CD4-positive, alpha-beta memory T cell (primary cell): ENCODE data around the gene DHRS4. TPM values are rescaled to one million over a fixed set of nuclear protein-coding genes. Genes with fewer than 3 reads are reported as not detected.

Experiments used
- CTCF ChIA-PET: fragments of 350-600 bp; sonication (Branson Sonifier 250); formaldehyde crosslinking; loops from one replicate; lab custom pipeline; 2021; ENCODE audit warnings: inconsistent platforms; ENCODE audit not compliant: partially characterized antibody; lab: Charles Lee
- POLR2A ChIA-PET: fragments of 350-600 bp; sonication (Branson Sonifier 250); formaldehyde crosslinking; loops from one replicate; lab custom pipeline; 2021; ENCODE audit not compliant: partially characterized antibody; lab: Charles Lee
- DNase-seq, 5 donors: peaks; one replicate each; pipeline versions ENCODE4 v3.0.0 to v3.0.0-alpha.2; 2020 to 2022; ENCODE audit warnings: mixed read lengths in 1 of 5
- H3K27ac ChIP-seq: one replicate; pipeline ENCODE4 v1.7.0; 2013; ENCODE audit warnings: low read depth, low read length
- H3K27me3 ChIP-seq: 2 replicates; pipeline ENCODE4 v1.7.0; 2013; ENCODE audit warnings: mild to moderate bottlenecking, low read length, moderate library complexity; ENCODE audit not compliant: insufficient read depth
- H3K36me3 ChIP-seq: 2 replicates; pipeline ENCODE4 v1.7.0; 2013; ENCODE audit warnings: mild to moderate bottlenecking, low read length, moderate library complexity; ENCODE audit not compliant: insufficient read depth
- H3K4me1 ChIP-seq: 2 replicates; pipeline ENCODE4 v1.7.0; 2013; ENCODE audit warnings: mild to moderate bottlenecking, low read length, moderate library complexity; ENCODE audit not compliant: insufficient read depth
- H3K4me3 ChIP-seq, 2 donors: one replicate each; pipeline ENCODE4 v1.7.0; 2013; ENCODE audit warnings: low read length in 2 of 2, mild to moderate bottlenecking in 1 of 2
- H3K9me3 ChIP-seq, 2 donors: one replicate each; pipeline ENCODE4 v1.7.0; 2013; ENCODE audit warnings: low read length in 2 of 2, control low read depth in 1 of 2; ENCODE audit not compliant: control insufficient read depth in 1 of 2
- H3K27ac Mint-ChIP-seq, 7 donors: one replicate each; pipeline ENCODE4 v1.8.0; 2020 to 2021; ENCODE audit warnings: mixed read lengths in 7 of 7, mild to moderate bottlenecking in 6 of 7, inconsistent platforms in 3 of 7, moderate library complexity in 3 of 7
- H3K27me3 Mint-ChIP-seq, 2 donors: one replicate each; pipeline ENCODE4 v1.8.0; 2020 to 2021; ENCODE audit warnings: mixed read lengths in 2 of 2
- H3K36me3 Mint-ChIP-seq, 2 donors: one replicate each; pipeline ENCODE4 v1.8.0; 2020 to 2021; ENCODE audit warnings: mixed read lengths in 2 of 2, inconsistent platforms in 1 of 2, mild to moderate bottlenecking in 1 of 2
- H3K4me1 Mint-ChIP-seq, 4 donors: one replicate each; pipeline ENCODE4 v1.8.0; 2020 to 2021; ENCODE audit warnings: mixed read lengths in 4 of 4, mild to moderate bottlenecking in 1 of 4
- H3K4me3 Mint-ChIP-seq, 8 donors: one replicate each; pipeline ENCODE4 v1.8.0; 2020 to 2021; ENCODE audit warnings: mixed read lengths in 8 of 8, mild to moderate bottlenecking in 7 of 8, moderate library complexity in 6 of 8, inconsistent platforms in 3 of 8
- H3K9me3 Mint-ChIP-seq, 8 donors: one replicate each; pipeline ENCODE4 v1.8.0; 2020 to 2021; ENCODE audit warnings: mixed read lengths in 8 of 8, mild to moderate bottlenecking in 5 of 8, inconsistent platforms in 3 of 8, moderate library complexity in 1 of 8
- intact Hi-C: fragments of 100-400 bp; cut with micrococcal nuclease; formaldehyde crosslinking; loops from one replicate; pipeline ENCODE4 v1.15.1; 2023
- polyA plus RNA-seq, 2 donors: library from polyadenylated mRNA; unstranded; fragments of 300-500 nt; fragmentation: Illumina TruSeq; gene quantifications; one replicate each; pipeline ENCODE4 v1.2.3, GENCODE V29; 2021
- total RNA-seq, 2 experiments: library from RNA; stranded (reverse); gene quantifications; one replicate each; pipeline ENCODE4 v1.2.3, GENCODE V29; 2021

DHRS4 gene
- total RNA-seq, result 10 to 100 TPM; 14.7 to 15.5 TPM
- polyA plus RNA-seq, result 10 to 100 TPM; 32.5 to 36.2 TPM

DNA sequence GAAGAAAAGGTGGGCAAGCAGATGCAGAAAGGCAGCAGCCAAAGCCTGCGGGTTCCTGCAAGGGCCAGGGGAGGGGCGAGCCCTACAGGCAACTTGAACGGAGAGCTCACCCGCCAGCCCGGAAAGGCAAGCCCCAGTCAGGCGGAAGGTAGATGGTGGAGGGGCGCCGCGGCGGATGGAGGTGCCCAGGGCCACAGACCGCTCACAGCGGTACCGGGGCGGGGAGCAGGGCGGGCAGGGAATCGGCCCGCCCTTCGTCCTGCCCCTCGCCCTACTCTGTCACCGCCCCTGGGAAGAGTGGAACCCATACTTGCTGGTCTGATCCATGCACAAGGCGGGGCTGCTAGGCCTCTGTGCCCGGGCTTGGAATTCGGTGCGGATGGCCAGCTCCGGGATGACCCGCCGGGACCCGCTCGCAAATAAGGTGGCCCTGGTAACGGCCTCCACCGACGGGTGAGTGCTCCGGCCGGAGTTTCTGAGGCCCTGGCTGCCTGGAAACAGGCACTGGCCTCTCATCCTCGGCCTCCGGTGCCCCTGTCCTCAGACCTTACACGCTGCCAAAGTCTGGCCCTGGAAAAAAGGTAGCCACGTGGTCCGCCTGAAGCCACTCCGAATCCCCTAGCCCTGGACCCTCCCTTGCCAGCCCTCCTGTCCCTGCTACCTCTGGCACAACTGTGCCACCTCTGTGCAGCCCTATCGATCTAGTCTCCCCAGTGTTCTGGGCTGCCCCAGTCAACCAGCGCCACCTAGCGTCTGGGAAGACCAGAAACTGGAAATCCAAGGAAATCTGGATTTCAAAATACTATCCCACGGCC, at the start of gene DHRS4:
DHRS4 (plus strand) TSS at position 307 of the 815 bp plus-strand sequence; CDS start at position 326, 19 bp downstream.
- CTCF ChIA-PET, result interaction anchor here (0.8 to 2.6 kb wide), 11 partner anchors 16 to 386 kb away, joined by 3 to 20 read pairs (median 4); no protein-coding TSS in a partner anchor
- H3K4me3 Mint-ChIP-seq, result peak within 1 kb of the TSS; percentile 95 to 100 (median 98)

DNA sequence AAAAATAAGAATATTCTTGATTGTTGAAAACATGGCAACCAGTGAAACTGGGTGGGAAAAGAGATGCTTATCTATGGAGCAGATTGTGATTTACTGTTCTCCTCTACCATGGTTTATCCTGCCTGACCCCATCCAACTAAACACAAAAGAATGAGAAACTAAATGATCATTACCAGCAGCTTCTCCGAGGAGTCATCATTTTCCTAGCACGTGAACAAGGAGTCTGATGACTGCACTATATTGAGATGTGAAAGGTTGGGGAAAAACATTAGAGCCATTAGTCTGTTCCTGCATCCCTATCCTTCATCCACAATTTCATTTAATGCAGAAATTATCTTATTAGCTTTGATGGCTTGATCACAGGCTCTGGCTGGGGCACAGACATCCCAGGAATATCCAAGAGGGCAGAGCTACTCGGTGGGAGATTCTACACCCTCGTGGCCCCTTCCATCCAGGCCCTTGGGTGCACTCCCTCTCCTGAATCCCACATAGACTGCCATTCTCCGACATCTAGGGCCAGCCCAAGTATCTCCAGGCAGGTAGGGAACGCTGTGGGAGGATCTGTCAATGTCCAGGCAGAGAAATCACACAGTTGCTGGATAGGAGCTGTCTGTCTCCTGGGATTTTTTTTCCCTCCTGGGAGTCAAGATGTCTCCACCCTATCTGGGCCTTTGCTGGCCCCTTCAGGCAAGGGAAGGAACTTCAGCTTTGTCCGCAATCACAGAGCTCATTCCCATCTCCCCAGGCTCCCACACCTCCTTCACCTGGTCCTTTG, 43.3 kb upstream of the DHRS4 start:
- Mint-ChIP-seq H3K9me3 (no peaks in the 10 kb centered on the region), H3K4me3 (no peak overlapping the region), H3K27ac (no peak overlapping the region), H3K36me3 (no peaks in the 10 kb centered on the region), H3K4me1 (no peaks in the 10 kb centered on the region), H3K27me3 (peaks cover 6 to 29% of the 10 kb centered on the region in 2 donors)
- no peak overlapping the region for H3K27ac ChIP-seq
- ChIA-PET CTCF (interaction anchor here (1.0 to 6.7 kb wide), 6 partner anchors 15 to 320 kb away, joined by 3 to 27 read pairs (median 3); no protein-coding TSS in a partner anchor), POLR2A (no interaction called here)
- intact Hi-C loops, result loop anchor here (1.0 kb wide), 1 partner anchor 321 kb away; no protein-coding TSS in a partner anchor
- no peak overlapping the region for H3K4me3 ChIP-seq
- H3K9me3 ChIP-seq, result no peaks in the 10 kb centered on the region
- H3K4me1 ChIP-seq, result no peaks in the 10 kb centered on the region
- DNase-seq, result peak in 1 of 5 donors; percentile 2
- no peaks in the 10 kb centered on the region for H3K27me3 ChIP-seq
- H3K36me3 ChIP-seq, result no peaks in the 10 kb centered on the region

More for the DNA sequence above, at the start of gene DHRS4:
- peak within 1 kb of the TSS; percentile 72 for H3K27ac ChIP-seq
- H3K27ac Mint-ChIP-seq, result peak within 1 kb of the TSS; percentile 84 to 98 (median 96)
- intact Hi-C loops, result loop anchor here (1.0 to 10.0 kb wide), 3 partner anchors 24 to 364 kb away; no protein-coding TSS in a partner anchor
- H3K36me3 Mint-ChIP-seq, result peaks cover 0 to 18% of the 10 kb centered on the region in 2 donors
- H3K4me1 Mint-ChIP-seq, result peaks cover 13 to 36% (median 27%) of the 10 kb centered on the region in 4 donors
- H3K27me3 ChIP-seq, result no peaks in the 10 kb centered on the region
- H3K9me3 ChIP-seq, result no peaks in the 10 kb centered on the region
- peak; percentile 74 to 85 (median 83) for DNase-seq
- peaks cover 25% of the 10 kb centered on the region for H3K4me1 ChIP-seq
- H3K9me3 Mint-ChIP-seq, result peaks cover 0 to 6% (median 2%) of the 10 kb centered on the region in 8 donors
- POLR2A ChIA-PET, result interaction anchor here (0.7 to 1.8 kb wide), 4 partner anchors 23 to 365 kb away, joined by 3 to 6 read pairs (median 4); no protein-coding TSS in a partner anchor
- H3K36me3 ChIP-seq, result no peaks in the 10 kb centered on the region
- no peaks in the 10 kb centered on the region for H3K27me3 Mint-ChIP-seq
- H3K4me3 ChIP-seq, result peak within 1 kb of the TSS; percentile 74 to 82

DNA sequence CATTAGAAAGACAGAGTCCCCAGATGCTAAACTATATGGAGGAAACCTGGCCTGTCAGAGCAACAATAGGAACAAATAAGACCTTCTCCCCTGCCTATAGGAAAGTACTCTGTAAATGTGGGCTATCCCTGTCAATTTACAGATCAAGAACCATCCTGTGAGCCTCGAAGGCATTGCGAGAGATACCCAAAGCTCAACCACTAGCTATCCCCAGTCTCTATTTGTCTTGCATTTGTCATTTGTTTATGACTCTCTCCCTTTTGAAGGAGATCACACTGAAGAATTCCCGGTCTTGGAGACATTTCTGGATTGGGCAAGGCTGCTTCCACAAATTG, 42.7 kb upstream of the DHRS4 start:
- POLR2A ChIA-PET, result no interaction called here
- no peaks in the 10 kb centered on the region for H3K4me1 ChIP-seq
- H3K4me3 ChIP-seq, result no peak overlapping the region
- no peak overlapping the region for H3K27ac Mint-ChIP-seq
- intact Hi-C loops, result loop anchor here (1.0 kb wide), 1 partner anchor 322 kb away; no protein-coding TSS in a partner anchor
- no peaks in the 10 kb centered on the region for H3K36me3 ChIP-seq
- no peaks in the 10 kb centered on the region for H3K9me3 ChIP-seq
- no peak for DNase-seq
- H3K4me1 Mint-ChIP-seq, result no peaks in the 10 kb centered on the region
- H3K27me3 Mint-ChIP-seq, result peaks cover 6 to 30% of the 10 kb centered on the region in 2 donors
- H3K4me3 Mint-ChIP-seq, result no peak overlapping the region
- no peaks in the 10 kb centered on the region for H3K27me3 ChIP-seq
- H3K9me3 Mint-ChIP-seq, result no peaks in the 10 kb centered on the region
- H3K36me3 Mint-ChIP-seq, result no peaks in the 10 kb centered on the region
- CTCF ChIA-PET, result interaction anchor here (1.0 to 6.7 kb wide), 7 partner anchors 15 to 321 kb away, joined by 3 to 27 read pairs (median 3); no protein-coding TSS in a partner anchor
- H3K27ac ChIP-seq, result no peak overlapping the region

DNA sequence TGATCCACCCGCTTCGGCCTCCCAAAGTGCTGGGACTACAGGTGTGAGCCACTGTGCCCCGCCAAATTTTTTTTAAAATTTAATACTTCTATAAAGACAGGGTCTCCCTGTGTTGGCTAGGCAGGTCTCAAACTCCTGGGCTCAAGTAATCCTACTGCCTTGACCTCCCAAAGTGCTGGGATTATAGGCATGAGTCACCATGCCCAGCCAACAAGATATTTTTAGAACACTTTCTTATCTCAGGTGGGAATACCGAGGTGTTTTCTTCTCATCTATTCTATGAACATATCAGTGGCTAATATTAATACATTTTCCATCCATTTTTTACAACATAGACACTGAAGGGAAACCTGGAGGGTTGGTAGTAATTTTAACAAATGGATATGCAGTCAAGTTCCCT, 38.0 kb upstream of the DHRS4 start:
- no peak for DNase-seq
- Mint-ChIP-seq H3K4me1 (no peaks in the 10 kb centered on the region), H3K9me3 (peaks cover 0 to 23% (median 11%) of the 10 kb centered on the region in 8 donors), H3K27me3 (peaks cover 4 to 21% of the 10 kb centered on the region in 2 donors), H3K27ac (no peak overlapping the region), H3K4me3 (no peak overlapping the region), H3K36me3 (peaks cover 3 to 6% of the 10 kb centered on the region in 2 donors)
- Histone ChIP-seq H3K4me1 (no peaks in the 10 kb centered on the region), H3K27ac (no peak overlapping the region), H3K36me3 (no peaks in the 10 kb centered on the region), H3K4me3 (no peak overlapping the region), H3K27me3 (no peaks in the 10 kb centered on the region), H3K9me3 (peaks cover 0 to 3% of the 10 kb centered on the region in 2 donors)
- CTCF ChIA-PET, result interaction anchor here (1.1 kb wide), 1 partner anchor 284 kb away, joined by 4 read pairs; no protein-coding TSS in a partner anchor
- intact Hi-C loops, result no loop called here
- POLR2A ChIA-PET, result no interaction called here

DNA sequence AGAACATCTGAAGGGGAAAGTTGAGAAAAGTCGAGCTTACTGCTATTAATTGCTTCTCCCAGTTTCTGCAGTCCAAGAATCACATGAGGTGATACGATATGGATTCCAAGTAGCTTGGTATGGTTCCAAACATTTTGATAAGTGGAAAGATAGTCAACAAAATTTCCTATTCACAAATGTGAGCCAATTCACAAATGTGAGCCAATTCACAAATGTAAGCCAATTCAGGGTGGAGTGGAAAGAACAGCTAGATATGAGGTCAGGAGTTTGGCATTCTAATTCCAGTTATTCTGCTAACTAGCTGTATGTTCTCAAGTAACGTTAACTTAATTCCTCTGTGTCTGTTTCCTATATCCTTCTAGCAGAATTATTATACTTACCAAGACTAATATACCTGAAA, 37.6 kb upstream of the DHRS4 start:
- DNase-seq, result no peak
- ChIA-PET POLR2A (no interaction called here), CTCF (interaction anchor here (1.1 kb wide), 1 partner anchor 284 kb away, joined by 4 read pairs; no protein-coding TSS in a partner anchor)
- Histone ChIP-seq H3K27me3 (no peaks in the 10 kb centered on the region), H3K4me3 (no peak overlapping the region), H3K27ac (no peak overlapping the region), H3K4me1 (no peaks in the 10 kb centered on the region), H3K36me3 (no peaks in the 10 kb centered on the region), H3K9me3 (peaks cover 0 to 3% of the 10 kb centered on the region in 2 donors)
- H3K4me1 Mint-ChIP-seq, result no peaks in the 10 kb centered on the region
- H3K9me3 Mint-ChIP-seq, result peaks cover 0 to 23% (median 11%) of the 10 kb centered on the region in 8 donors
- intact Hi-C loops, result no loop called here
- H3K27ac Mint-ChIP-seq, result no peak overlapping the region
- H3K4me3 Mint-ChIP-seq, result no peak overlapping the region
- H3K36me3 Mint-ChIP-seq, result peaks cover 3 to 6% of the 10 kb centered on the region in 2 donors
- H3K27me3 Mint-ChIP-seq, result peaks cover 4 to 18% of the 10 kb centered on the region in 2 donors

DNA sequence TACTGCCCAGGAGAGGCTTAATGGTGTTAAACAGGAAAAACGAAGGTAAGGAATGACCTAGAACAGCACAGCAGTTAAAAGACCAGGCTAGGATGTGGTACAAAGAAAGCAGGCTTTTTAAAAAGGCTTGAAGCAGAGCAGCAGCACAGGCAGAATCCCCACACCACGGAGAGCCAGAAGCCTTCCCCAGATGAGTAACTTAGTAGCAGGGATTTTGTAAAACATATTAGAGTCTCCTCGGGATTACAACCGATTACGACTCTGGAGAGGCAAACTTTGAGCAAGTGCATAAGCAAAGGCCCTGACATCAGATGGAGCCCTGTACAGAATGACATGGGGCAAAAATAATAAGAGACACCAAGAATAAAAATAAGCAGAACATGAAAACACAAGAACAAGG, 37.1 kb upstream of the DHRS4 start:
- CTCF ChIA-PET, result interaction anchor here (1.1 to 1.7 kb wide), 2 partner anchors 15 to 285 kb away, joined by 4 to 7 read pairs; no protein-coding TSS in a partner anchor

More for the DNA sequence above, 37.1 kb upstream of the DHRS4 start:
- H3K9me3 ChIP-seq, result peaks cover 0 to 3% of the 10 kb centered on the region in 2 donors
- intact Hi-C loops, result no loop called here
- H3K4me1 ChIP-seq, result no peaks in the 10 kb centered on the region
- no peak overlapping the region for H3K4me3 Mint-ChIP-seq
- no peaks in the 10 kb centered on the region for H3K27me3 ChIP-seq
- H3K36me3 Mint-ChIP-seq, result peaks cover 3 to 6% of the 10 kb centered on the region in 2 donors
- H3K27me3 Mint-ChIP-seq, result peaks cover 4 to 16% of the 10 kb centered on the region in 2 donors
- peaks cover 0 to 23% (median 11%) of the 10 kb centered on the region in 8 donors for H3K9me3 Mint-ChIP-seq
- H3K36me3 ChIP-seq, result no peaks in the 10 kb centered on the region
- H3K27ac Mint-ChIP-seq, result no peak overlapping the region
- POLR2A ChIA-PET, result no interaction called here
- DNase-seq, result no peak
- H3K27ac ChIP-seq, result no peak overlapping the region
- H3K4me3 ChIP-seq, result no peak overlapping the region
- H3K4me1 Mint-ChIP-seq, result no peaks in the 10 kb centered on the region
